Fibroblast of skin of right biceps (primary cell): ENCODE measurements around the gene PPP1R3G.
"Not testable (repeated sequence)": the region's sequence is repeated elsewhere in the genome, so short reads cannot be mapped to it uniquely, and the experiment has no call there.

Experiments
- DNase-seq: peaks from one replicate; pipeline ENCODE4 v3.0.0-alpha.2; 2013

PPP1R3G gene

DNA sequence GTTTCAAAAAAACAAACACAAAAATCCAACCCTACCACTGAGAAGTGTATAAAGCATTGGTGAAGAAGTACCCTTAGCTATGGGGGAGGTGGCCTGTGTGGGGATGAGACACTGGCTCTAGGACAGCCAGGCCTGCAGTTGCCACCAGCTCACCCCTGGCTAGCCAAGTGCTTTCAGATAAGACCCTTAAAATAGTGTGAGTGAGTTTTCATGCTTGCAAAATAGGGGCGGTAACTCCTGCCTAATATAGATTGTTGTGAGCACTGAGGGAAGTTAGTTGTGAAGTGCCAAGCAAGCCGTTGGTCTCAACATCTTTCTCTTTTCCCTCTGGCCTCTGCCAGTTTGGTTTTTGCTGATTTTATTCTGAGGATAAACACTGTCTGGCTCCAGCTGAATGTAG is 11.3 kb downstream of the PPP1R3G start:
- no peak for DNase-seq

GRCh38 chr6:5098501-5099270 is 13.5 kb downstream of the PPP1R3G start:
- DNase-seq: no peak

- DNase-seq: no peak
Observed at GRCh38 chr6:5099537-5099936, 14.4 kb downstream of the PPP1R3G start.

- DNase-seq: no peak
Observed at GRCh38 chr6:5100806-5101205, 15.7 kb downstream of the PPP1R3G start.

GRCh38 chr6:5102267-5102970 is 17.3 kb downstream of the PPP1R3G start:
- no peak for DNase-seq

DNA sequence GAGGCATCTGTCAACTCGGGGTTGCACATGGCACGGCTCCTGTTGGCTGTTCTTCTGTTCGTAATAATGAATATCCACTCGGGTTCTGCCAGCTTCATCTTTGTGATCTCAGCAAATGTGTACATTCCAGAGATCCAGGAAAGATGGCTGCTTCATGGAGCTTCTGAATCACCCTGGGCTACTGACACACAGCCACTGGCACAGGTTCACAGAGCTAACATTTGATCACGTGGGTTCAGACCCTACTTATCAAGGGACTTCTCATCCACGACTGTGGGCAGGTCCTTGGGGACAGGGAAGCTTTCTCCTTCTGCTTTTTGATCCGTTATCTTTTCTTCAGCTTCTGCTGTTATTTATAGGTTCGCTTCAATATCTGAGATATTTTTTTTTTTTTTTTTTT is 18.1 kb downstream of the PPP1R3G start:
- no peak for DNase-seq

DNA sequence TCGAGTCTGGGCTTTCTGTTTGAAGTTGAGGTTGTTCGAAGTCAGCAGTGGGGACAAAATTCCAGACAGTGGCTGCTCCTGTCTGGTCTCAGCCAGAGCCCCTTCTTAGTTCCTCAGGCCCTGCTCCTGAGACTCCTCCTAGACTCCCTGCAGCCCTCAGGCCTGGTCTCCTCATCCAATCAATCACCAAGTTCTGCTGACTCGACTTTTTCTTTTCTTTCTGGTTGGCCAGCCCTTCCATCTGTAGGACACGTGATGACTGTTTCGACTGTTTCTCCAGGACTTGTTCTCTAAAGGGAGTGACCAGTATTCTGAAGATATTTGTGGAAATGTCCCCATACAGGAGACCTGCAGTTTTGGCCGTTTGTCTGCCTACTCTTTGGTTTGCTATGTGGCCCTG is 19.5 kb downstream of the PPP1R3G start:
- DNase-seq: no peak

GRCh38 chr6:5105146-5105545 is 20.0 kb downstream of the PPP1R3G start:
- DNase-seq: no peak

GRCh38 chr6:5107341-5107740 is 22.2 kb downstream of the PPP1R3G start:
- no peak for DNase-seq

DNA sequence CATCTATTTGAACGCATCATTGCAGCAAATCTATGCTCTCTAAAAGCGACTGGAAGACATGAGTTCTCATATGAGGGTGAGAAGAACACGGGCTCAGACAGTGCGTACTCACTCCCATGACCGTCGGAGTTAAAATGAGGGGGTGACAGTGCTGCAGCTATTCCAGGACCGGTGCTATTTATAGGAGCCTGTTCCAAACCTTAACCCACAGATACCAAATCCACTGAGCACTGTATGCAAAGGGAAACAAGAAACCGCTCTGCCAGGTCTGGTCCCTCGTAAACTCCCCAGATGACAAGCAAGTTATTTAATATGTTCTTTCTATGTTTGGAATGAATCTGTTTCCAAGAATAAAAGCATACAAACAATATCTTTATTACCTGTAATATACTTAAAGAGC is 22.9 kb downstream of the PPP1R3G start:
- DNase-seq: no peak

DNA sequence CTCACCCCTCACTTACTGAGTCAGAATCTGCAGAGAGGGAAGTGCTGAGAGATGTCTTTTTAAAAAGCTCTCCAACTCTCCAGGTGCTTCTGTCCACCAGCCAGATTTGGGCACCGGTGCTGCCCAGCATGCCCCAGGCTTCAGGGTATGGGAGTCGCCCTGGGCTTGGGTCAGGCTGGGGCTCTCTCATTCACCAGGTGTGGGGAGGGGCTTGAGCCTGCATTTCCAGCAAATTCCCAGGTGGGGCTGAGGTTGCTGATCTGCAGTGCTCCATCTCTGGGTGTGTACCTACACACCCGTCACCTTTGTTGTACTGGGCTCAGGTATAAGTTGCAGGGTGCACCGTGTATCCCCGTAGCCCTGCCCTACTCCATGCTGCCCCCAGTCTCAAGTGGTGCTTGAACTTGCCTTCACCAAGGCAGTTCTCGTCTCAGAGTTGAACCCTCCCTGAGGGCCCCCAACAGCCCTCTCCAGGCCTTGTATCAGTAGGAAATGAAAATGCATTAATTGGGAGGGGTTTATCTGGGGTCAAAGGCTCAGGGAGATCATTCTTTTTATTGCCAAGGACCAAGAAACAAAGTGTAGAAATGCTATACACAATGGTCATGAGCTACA is 23.5 kb downstream of the PPP1R3G start:
- DNase-seq: no peak

DNA sequence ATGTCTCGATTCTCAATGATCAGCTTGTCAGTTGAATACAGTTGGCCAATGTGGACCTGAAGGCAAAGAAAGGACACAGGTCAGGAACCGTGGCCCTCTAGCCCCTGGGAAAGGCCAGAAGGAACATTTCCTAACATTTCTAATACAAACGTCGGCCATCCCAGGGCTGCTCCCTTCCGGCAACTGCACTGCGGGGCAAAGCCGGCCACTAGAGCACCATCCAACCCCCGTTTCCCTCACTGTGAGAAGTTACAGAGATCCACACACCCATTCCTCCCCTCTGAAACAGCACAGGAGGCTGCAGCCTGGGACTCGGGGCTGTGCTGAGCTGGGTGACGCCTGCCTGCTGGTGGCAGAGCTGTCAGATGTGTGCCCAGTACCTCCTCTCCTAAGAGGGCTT is 24.3 kb downstream of the PPP1R3G start:
- DNase-seq: no peak

DNA sequence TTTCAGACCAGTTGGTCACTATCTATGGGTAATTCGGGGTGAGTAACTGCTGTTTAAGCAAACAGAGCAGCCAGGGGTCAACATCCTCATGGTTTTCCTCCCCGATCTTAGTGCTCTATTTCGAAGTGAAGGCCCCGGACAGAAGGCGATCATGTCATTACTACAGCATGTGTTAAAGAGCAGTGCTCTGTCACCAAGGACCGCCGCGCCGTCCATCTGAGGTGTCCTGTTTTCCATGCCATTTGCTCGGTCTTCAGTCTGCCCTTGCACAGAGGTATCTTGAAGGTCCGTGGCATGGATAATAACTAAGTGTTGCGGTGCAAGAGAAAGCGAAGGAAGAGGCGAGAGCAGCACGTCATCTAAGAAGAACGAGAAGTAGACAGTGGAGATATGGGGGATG is 25.1 kb downstream of the PPP1R3G start:
- no peak for DNase-seq

DNA sequence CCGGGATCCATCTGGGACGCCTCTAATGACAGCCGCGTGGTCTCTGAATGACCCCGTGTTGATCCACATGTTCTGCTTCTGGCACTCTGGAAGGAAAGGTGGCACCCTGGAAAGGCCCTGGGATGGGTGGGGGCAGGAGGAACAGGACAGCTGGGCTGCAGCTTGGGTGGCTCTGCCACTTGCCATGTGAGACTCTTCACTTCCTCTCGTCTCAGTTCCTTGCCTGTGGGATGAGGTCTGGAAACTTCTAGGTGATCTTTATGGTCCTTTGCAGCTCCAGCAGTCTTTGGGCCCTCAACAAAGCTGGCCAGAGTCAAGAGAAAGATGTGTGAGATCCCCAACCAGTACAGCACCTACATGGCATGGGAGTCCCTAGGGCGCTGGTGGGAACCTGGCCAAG is 26.5 kb downstream of the PPP1R3G start:
- no peak for DNase-seq

- peak; percentile 87 for DNase-seq
Observed at GRCh38 chr6:5112066-5112799, 27.1 kb downstream of the PPP1R3G start.

DNA sequence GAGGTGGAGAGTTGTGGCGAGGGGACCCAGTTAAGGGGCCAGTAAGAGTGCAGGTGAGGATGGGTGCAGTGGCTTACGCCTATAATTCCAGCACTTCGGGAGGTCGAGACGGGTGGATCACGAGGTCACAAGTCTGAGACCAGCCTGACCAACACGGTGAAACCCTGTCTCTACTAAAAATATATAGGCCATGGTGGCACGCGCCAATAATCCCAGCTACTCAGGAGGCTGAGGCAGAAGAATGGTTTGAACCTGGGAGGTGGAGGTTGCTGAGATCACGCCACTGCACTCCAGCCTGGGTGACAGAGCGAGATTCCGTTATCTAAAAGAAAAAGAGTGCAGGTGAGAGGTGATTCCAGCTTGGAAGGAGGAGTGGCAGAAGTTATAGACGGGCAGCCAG is 28.0 kb downstream of the PPP1R3G start:
- DNase-seq: no peak

GRCh38 chr6:5115168-5115567 is 30.0 kb downstream of the PPP1R3G start:
- DNase-seq: peak; percentile 23

GRCh38 chr6:5116243-5116991 is 31.3 kb downstream of the PPP1R3G start:
- no peak for DNase-seq

- DNase-seq: no peak
Observed at GRCh38 chr6:5119090-5119951, 34.2 kb downstream of the PPP1R3G start.

- no peak for DNase-seq
Observed at GRCh38 chr6:5120011-5120410, 34.9 kb downstream of the PPP1R3G start.

- not testable (repeated sequence) for DNase-seq
Observed at GRCh38 chr6:5120543-5120942, 35.4 kb downstream of the PPP1R3G start.

- DNase-seq: no peak
Observed at GRCh38 chr6:5121479-5121878, 36.3 kb downstream of the PPP1R3G start.
